ENCODE data around the gene DEPDC5. TPM values are rescaled to one million over a fixed set of nuclear protein-coding genes. Genes with fewer than 3 reads are reported as not detected.
"Not testable (repeated sequence)": the region's sequence is repeated elsewhere in the genome, so short reads cannot be mapped to it uniquely, and the experiment has no call there.

DEPDC5 gene
- 10 to 100 TPM; 17.5 to 30.4 (median 22.8) TPM for total RNA-seq

- peaks cover 27 to 32% of the 10 kb centered on the region in 2 donors for H3K4me1 ChIP-seq
- peak within 1 kb of the TSS; percentile 36 to 70 (median 59) for H3K4me3 ChIP-seq (replicated peaks in 1 of 3)
- no peaks in the 10 kb centered on the region for H3K9me3 ChIP-seq
- peak; percentile 96 to 97 for DNase-seq
- TF ChIP-seq CTCF (IDR thresholded peaks at IDR 0.05): no peak
- TF ChIP-seq POLR2A (IDR thresholded peaks at IDR 0.05): peak in 1 of 2 donors; percentile 91
- H3K27ac ChIP-seq: peak within 1 kb of the TSS; percentile 88 to 97 (median 96)
- H3K36me3 ChIP-seq: no peaks in the 10 kb centered on the region
- no peaks in the 10 kb centered on the region for H3K27me3 ChIP-seq
- WGBS, 2 donors: 2 to 4% methylated on average over 19 to 25 of the region's 65 CpGs
- intact Hi-C loops (cut with DNase I): loop anchor here (5.0 to 10.0 kb wide), 2 partner anchors 89 to 188 kb away; partner anchors contain the start of genes PISD and YWHAH
These were observed at the start of gene DEPDC5 for GRCh38 chr22:31753634-31754501. Gene DEPDC5 (plus strand): TSS chr22:31754019. CDS start chr22:31754922, 903 bp downstream.

DNA sequence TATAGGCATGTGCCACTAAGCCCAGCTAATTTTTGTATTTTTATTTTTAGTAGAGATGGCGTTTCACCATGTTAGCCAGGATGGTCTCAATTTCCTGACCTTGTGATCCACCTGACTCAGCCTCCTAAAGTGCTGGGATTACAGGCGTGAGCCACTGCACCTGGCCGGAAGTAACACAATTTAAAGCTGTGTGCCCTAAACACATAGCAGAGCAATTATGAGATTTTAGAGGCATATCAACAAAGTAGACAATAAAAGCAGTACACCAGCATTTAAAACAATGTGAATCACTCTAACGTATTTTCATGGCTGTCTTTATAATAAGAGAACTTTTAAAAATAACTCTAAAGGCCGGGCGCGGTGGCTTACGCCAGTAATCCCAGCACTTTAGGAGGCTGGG is 46.3 kb upstream of the DEPDC5 start:
- Histone ChIP-seq H3K27me3 (no peaks in the 10 kb centered on the region), H3K27ac (no peak overlapping the region), H3K4me3 (replicated peaks in 1 of 3) (no peak overlapping the region), H3K4me1 (no peaks in the 10 kb centered on the region), H3K36me3 (peaks cover 11 to 18% of the 10 kb centered on the region in 2 donors), H3K9me3 (no peaks in the 10 kb centered on the region)
- intact Hi-C loops (cut with DNase I): no loop called here
- DNase-seq: no peak
- 92% methylated on average over 8 of the region's 8 CpGs for WGBS, 2 donors
- no peak for TF ChIP-seq POLR2A (IDR thresholded peaks at IDR 0.05)
- no peak for TF ChIP-seq CTCF (IDR thresholded peaks at IDR 0.05)

DNA sequence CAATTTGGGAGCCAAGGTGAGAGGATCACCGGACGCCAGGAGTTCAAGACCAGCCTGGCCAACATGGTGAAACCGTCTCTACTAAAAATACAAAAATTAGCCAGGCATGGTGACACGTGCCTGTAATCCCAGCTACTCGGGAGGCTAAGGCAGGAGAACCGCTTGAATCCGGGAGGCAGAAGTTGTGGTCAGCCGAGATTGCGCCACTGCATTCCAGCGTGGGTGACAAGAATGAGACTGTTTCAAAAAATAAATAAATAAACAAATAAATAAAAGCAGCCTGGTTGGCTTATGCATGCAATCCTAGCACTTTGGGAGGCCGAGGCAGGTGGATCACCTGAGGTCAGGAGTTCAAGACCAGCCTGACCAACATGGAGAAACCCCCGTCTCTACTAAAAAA is 42.6 kb upstream of the DEPDC5 start:
- WGBS, 2 donors: 95 to 97% methylated on average over 12 of the region's 12 CpGs
- H3K27me3 ChIP-seq; H3K27ac ChIP-seq; H3K9me3 ChIP-seq; DNase-seq; H3K4me3 ChIP-seq (replicated peaks in 1 of 3); intact Hi-C loops (cut with DNase I); H3K4me1 ChIP-seq: not testable (repeated sequence)
- peaks cover 23 to 41% of the 10 kb centered on the region in 2 donors for H3K36me3 ChIP-seq

DNA sequence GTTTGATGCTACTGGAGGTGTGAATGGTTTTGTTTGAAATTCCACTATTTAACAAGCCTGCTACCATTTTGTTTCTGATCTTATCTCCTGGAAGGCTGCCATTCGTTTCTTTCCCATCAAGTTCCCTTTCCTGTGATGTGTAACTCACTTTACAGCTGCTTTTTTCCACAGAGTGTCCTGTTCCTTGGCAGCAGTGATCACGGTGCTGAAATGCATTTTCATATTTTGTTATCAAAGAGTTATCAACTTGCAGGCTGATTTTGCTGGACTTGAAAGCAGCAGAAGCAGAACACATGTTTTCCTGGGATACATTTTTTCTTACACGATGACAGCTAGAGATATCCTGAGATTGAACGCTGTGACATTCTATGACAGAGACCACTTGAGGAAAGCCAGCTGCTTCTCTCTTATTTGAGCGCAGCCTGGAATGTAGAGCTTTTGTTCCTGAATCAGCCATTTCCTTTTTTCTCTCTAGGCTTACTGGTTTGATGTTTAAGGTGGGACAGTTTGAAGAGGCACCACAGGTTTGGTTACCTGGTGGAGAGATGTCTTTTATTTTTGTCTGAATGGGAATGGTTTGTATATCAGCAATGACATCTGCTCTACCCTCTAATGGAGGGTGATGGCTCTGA is 38.6 kb upstream of the DEPDC5 start:
- 88 to 89% methylated on average over 5 of the region's 5 CpGs for WGBS, 2 donors

More for the DNA sequence above, 38.6 kb upstream of the DEPDC5 start:
- intact Hi-C loops (cut with DNase I): no loop called here
- Histone ChIP-seq H3K4me1 (no peaks in the 10 kb centered on the region), H3K9me3 (no peaks in the 10 kb centered on the region), H3K36me3 (peaks cover 34 to 51% of the 10 kb centered on the region in 2 donors), H3K27ac (no peak overlapping the region), H3K4me3 (replicated peaks in 1 of 3) (no peak overlapping the region), H3K27me3 (no peaks in the 10 kb centered on the region)
- no peak for DNase-seq
- TF ChIP-seq CTCF (IDR thresholded peaks at IDR 0.05) (no peak), POLR2A (IDR thresholded peaks at IDR 0.05) (no peak)
